Mesodermal cell (in vitro differentiated cells): ENCODE data around the gene ZNF165.
A peak's percentile ranks its signal among the peaks of the same experiment; 100 is the strongest.

Experiments used
- H3K27ac ChIP-seq: 2 replicates; pipeline ENCODE4 v1.7.0; 2013; ENCODE audit warnings: mild to moderate bottlenecking, low read depth, low read length, moderate library complexity; ENCODE audit not compliant: severe bottlenecking
- H3K36me3 ChIP-seq: 2 replicates; pipeline ENCODE4 v1.7.1; 2013; ENCODE audit warnings: mild to moderate bottlenecking, low read length, moderate library complexity; ENCODE audit not compliant: control insufficient read depth, insufficient read depth
- H3K4me1 ChIP-seq: one replicate; pipeline ENCODE4 v1.7.1; 2013; ENCODE audit warnings: mild to moderate bottlenecking, low read length; ENCODE audit not compliant: insufficient read depth, control insufficient read depth, poor library complexity, severe bottlenecking
- H3K4me3 ChIP-seq: 2 replicates; pipeline ENCODE4 v1.7.0; 2013; ENCODE audit warnings: low read length, control low read depth, mild to moderate bottlenecking; ENCODE audit not compliant: insufficient read depth, poor library complexity, severe bottlenecking; ENCODE audit errors: extremely low read depth
- H3K9me3 ChIP-seq: 2 replicates; pipeline ENCODE4 v1.7.1; 2013; ENCODE audit warnings: mild to moderate bottlenecking, low read length, moderate library complexity; ENCODE audit not compliant: control insufficient read depth
- WGBS, 2 experiments: methylation state at CpG; one replicate each; pipeline ENCODE4 v1.1.5; 2013; ENCODE audit warnings: missing lambda C conversion rate in 2 of 2; ENCODE audit not compliant: insufficient coverage in 2 of 2; 5-methylcytosine and 5-hydroxymethylcytosine counted together

Gene ZNF165

DNA sequence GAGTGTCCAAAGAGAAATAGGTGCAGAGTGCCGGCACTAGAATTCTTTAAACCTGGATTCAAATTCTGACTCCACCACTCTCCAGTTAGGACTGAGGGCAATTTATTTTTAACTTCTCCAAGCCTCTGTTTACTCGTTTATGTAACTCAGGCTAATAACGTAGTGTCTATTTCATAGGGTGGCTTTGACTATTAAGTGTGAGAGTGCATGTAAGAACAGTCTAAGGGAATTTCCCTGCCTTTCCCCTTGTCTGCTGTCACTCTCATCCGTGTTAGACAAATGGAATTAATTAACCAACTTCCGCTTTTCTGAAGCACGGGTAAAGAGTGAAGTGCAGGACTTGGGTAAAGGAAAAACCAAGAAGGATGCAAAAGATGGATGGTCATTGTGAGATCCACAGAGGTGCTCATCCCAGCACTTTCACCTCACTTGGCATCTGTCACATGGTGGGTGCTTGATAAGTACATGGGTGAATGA is 57.2 kb downstream of the ZNF165 start:
- WGBS, 2 experiments, result 16% methylated on average over 2 of the region's 6 CpGs; no CpG with 5 or more reads in 1 of the 2 experiments
- H3K4me1 ChIP-seq, result peaks cover 11% of the 10 kb centered on the region
- peaks cover under 1% of the 10 kb centered on the region for H3K36me3 ChIP-seq
- peak overlapping the region; percentile 74 for H3K4me3 ChIP-seq
- H3K27ac ChIP-seq, result peak overlapping the region; percentile 91
- H3K9me3 ChIP-seq, result no peaks in the 10 kb centered on the region
